CD4-positive, alpha-beta T cell (primary cell): Measurements from ENCODE around the gene SPNS3. TPM values are rescaled to one million over a fixed set of nuclear protein-coding genes. Genes with fewer than 3 reads are reported as not detected.

ENCODE experiments used
- ATAC-seq: fragments of 200-7000 bp; cut with Tn5 transposase; one replicate; pipeline ENCODE4 v1.10.0; 2022; ENCODE audit warnings: mild to moderate bottlenecking; ENCODE audit not compliant: poor library complexity
- CTCF ChIA-PET: fragments of 350-600 bp; sonication (Branson Sonifier 250); formaldehyde crosslinking; loops from one replicate; lab custom pipeline; 2021; ENCODE audit warnings: antibody characterized with exemption, inconsistent platforms; lab: Charles Lee
- POLR2A ChIA-PET: fragments of 350-600 bp; sonication (Branson Sonifier 250); formaldehyde crosslinking; loops from one replicate; lab custom pipeline; 2021; ENCODE audit warnings: antibody characterized with exemption, inconsistent platforms; lab: Charles Lee
- DNase-seq, 14 experiments: peaks; one replicate each; pipeline ENCODE4 v3.0.0-alpha.2; 2013 to 2020; ENCODE audit warnings: mixed read lengths in 2 of 14
- H3K27ac ChIP-seq, 2 donors: one replicate each; pipeline versions ENCODE4 v1.5.1 to v1.7.0; 2013; ENCODE audit warnings: low read length in 2 of 2, low read depth in 1 of 2, mild to moderate bottlenecking in 1 of 2
- H3K27me3 ChIP-seq, 2 experiments: 1 replicate in 1 of 2; 2 replicates in 1 of 2; pipeline versions ENCODE4 v1.6.1 to v1.7.0; 2013; ENCODE audit warnings: low read length in 2 of 2, control low read depth in 1 of 2, mild to moderate bottlenecking in 1 of 2, moderate library complexity in 1 of 2; ENCODE audit not compliant: insufficient read depth in 2 of 2, control insufficient read depth in 1 of 2
- H3K36me3 ChIP-seq: one replicate; pipeline ENCODE4 v1.6.1; 2013; ENCODE audit warnings: low read length, control low read depth; ENCODE audit not compliant: insufficient read depth
- H3K4me1 ChIP-seq: one replicate; pipeline ENCODE4 v1.6.1; 2013; ENCODE audit warnings: low read length, control low read depth; ENCODE audit not compliant: insufficient read depth
- H3K4me3 ChIP-seq: one replicate; pipeline ENCODE4 v1.5.1; 2013; ENCODE audit warnings: mild to moderate bottlenecking, low read length, moderate library complexity
- H3K9me3 ChIP-seq, 2 experiments: 1 replicate in 1 of 2; 2 replicates in 1 of 2; pipeline versions ENCODE4 v1.6.1 to v1.7.0; 2013; ENCODE audit warnings: low read length in 2 of 2, mild to moderate bottlenecking in 2 of 2, control low read depth in 1 of 2, moderate library complexity in 1 of 2; ENCODE audit not compliant: control insufficient read depth in 1 of 2, insufficient read depth in 1 of 2
- H3K27ac Mint-ChIP-seq: one replicate; pipeline ENCODE4 v1.8.0; 2020; ENCODE audit warnings: mixed read lengths
- H3K27me3 Mint-ChIP-seq: one replicate; pipeline ENCODE4 v1.8.0; 2021; ENCODE audit warnings: mixed read lengths
- H3K36me3 Mint-ChIP-seq: one replicate; pipeline ENCODE4 v1.8.0; 2021; ENCODE audit warnings: low read depth, mixed read lengths
- H3K4me1 Mint-ChIP-seq: one replicate; pipeline ENCODE4 v1.8.0; 2021; ENCODE audit warnings: low read depth, mixed read lengths
- H3K4me3 Mint-ChIP-seq: one replicate; pipeline ENCODE4 v1.8.0; 2020; ENCODE audit warnings: mild to moderate bottlenecking, mixed read lengths
- H3K9me3 Mint-ChIP-seq: one replicate; pipeline ENCODE4 v1.8.0; 2020; ENCODE audit warnings: mixed read lengths
- CTCF ChIP-seq: fragments of 200-600 bp; IDR thresholded peaks from one replicate; pipeline ENCODE4 v1.8.0; 2022; ENCODE audit warnings: antibody characterized with exemption, mild to moderate bottlenecking
- intact Hi-C, 2 experiments: fragments of 100-400 bp; cut with DNase I in 1 of 2; cut with micrococcal nuclease in 1 of 2; formaldehyde crosslinking; loops; one replicate each; pipeline versions ENCODE4 v1.15.1 to v1.9.0; 2023 to 2025; cut with DNase I, micrococcal nuclease
- total RNA-seq, 174 experiments: library from RNA in 2 of 174; stranded (reverse) in 2 of 174; gene quantifications; one replicate each; pipeline ENCODE4 v1.2.3 and lab custom pipeline; 2021 to 2026

SPNS3 gene
- total RNA-seq, 2 experiments from 2014 or later: 2.3 to 2.5 TPM

GRCh38 chr17:4478318-4478830, 44.6 kb downstream of the SPNS3 start:
- no peaks in the 10 kb centered on the region for H3K9me3 ChIP-seq
- H3K4me3 ChIP-seq: no peak overlapping the region
- H3K36me3 Mint-ChIP-seq: no peaks in the 10 kb centered on the region
- no peaks in the 10 kb centered on the region for H3K27me3 ChIP-seq
- ATAC-seq (no peak), DNase-seq (no peak)
- H3K27ac ChIP-seq: no peak overlapping the region
- no peak overlapping the region for H3K27ac Mint-ChIP-seq
- no peaks in the 10 kb centered on the region for H3K9me3 Mint-ChIP-seq
- H3K4me3 Mint-ChIP-seq: no peak overlapping the region
- CTCF ChIA-PET: no interaction called here
- H3K4me1 ChIP-seq: peaks cover 35% of the 10 kb centered on the region
- H3K27me3 Mint-ChIP-seq: no peaks in the 10 kb centered on the region
- intact Hi-C loops: no loop called here
- peaks cover under 1% of the 10 kb centered on the region for H3K36me3 ChIP-seq
- no peak for TF ChIP-seq CTCF
- H3K4me1 Mint-ChIP-seq: peaks cover 26% of the 10 kb centered on the region
- POLR2A ChIA-PET: no interaction called here

- H3K4me3 Mint-ChIP-seq: peak overlapping the region; percentile 11
- no peak for TF ChIP-seq CTCF
- no peaks in the 10 kb centered on the region for H3K9me3 ChIP-seq
- H3K27me3 Mint-ChIP-seq: no peaks in the 10 kb centered on the region
- H3K27ac Mint-ChIP-seq: peak overlapping the region; percentile 81
- CTCF ChIA-PET: no interaction called here
- ATAC-seq (no peak), DNase-seq (no peak)
- no peaks in the 10 kb centered on the region for H3K36me3 Mint-ChIP-seq
- H3K4me1 ChIP-seq: peaks cover 45% of the 10 kb centered on the region
- no peaks in the 10 kb centered on the region for H3K9me3 Mint-ChIP-seq
- H3K4me1 Mint-ChIP-seq: peaks cover 32% of the 10 kb centered on the region
- intact Hi-C loops: no loop called here
- no peak overlapping the region for H3K4me3 ChIP-seq
- no peaks in the 10 kb centered on the region for H3K27me3 ChIP-seq
- no peak overlapping the region for H3K27ac ChIP-seq
- POLR2A ChIA-PET: interaction anchor here (0.7 kb wide), 1 partner anchor 17 kb away, joined by 3 read pairs; no protein-coding TSS in a partner anchor
- peaks cover 2% of the 10 kb centered on the region for H3K36me3 ChIP-seq
Observed at GRCh38 chr17:4479340-4479981, 45.7 kb downstream of the SPNS3 start.

GRCh38 chr17:4479982-4480751, 46.4 kb downstream of the SPNS3 start:
- H3K27ac Mint-ChIP-seq: peak overlapping the region; percentile 81
- ChIA-PET POLR2A (interaction anchor here (0.6 to 2.0 kb wide), 4 partner anchors 17 to 337 kb away, joined by 3 to 10 read pairs (median 6); partner anchors contain the start of genes CYB5D2, SPNS2 and ZZEF1), CTCF (no interaction called here)
- H3K4me3 ChIP-seq: no peak overlapping the region
- DNase-seq: no peak
- no peak for TF ChIP-seq CTCF
- no peaks in the 10 kb centered on the region for H3K27me3 ChIP-seq
- no peaks in the 10 kb centered on the region for H3K27me3 Mint-ChIP-seq
- no peaks in the 10 kb centered on the region for H3K9me3 ChIP-seq
- no peaks in the 10 kb centered on the region for H3K9me3 Mint-ChIP-seq
- peaks cover 38% of the 10 kb centered on the region for H3K4me1 Mint-ChIP-seq
- H3K36me3 ChIP-seq: peaks cover 2% of the 10 kb centered on the region
- H3K4me1 ChIP-seq: peaks cover 52% of the 10 kb centered on the region
- intact Hi-C loops: no loop called here
- H3K27ac ChIP-seq: peak overlapping the region in 1 of 2 donors; percentile 73
- H3K36me3 Mint-ChIP-seq: peaks cover 5% of the 10 kb centered on the region
- ATAC-seq: no peak
- peak overlapping the region; percentile 11 for H3K4me3 Mint-ChIP-seq
